Lower lobe of right lung (tissue), 2 donors: ENCODE data around the gene TMEM158. TPM values are rescaled to one million over a fixed set of nuclear protein-coding genes. Genes with fewer than 3 reads are reported as not detected.

Experiments used
- ATAC-seq, 2 donors: fragments of 200-7000 bp; cut with Tn5 transposase; one replicate each; pipeline ENCODE4 v1.9.1; 2020 to 2022; ENCODE audit warnings: mild to moderate bottlenecking in 2 of 2, moderate library complexity in 2 of 2
- DNase-seq: peaks from one replicate; pipeline ENCODE4 v3.0.0-alpha.2; 2020
- H3K27ac ChIP-seq: fragments of 200-600 bp; one replicate; pipeline ENCODE4 v1.8.0; 2022
- H3K27me3 ChIP-seq: fragments of 200-600 bp; one replicate; pipeline ENCODE4 v1.8.0; 2022; ENCODE audit warnings: low read depth
- H3K36me3 ChIP-seq: fragments of 200-600 bp; one replicate; pipeline ENCODE4 v1.8.0; 2022; ENCODE audit warnings: mild to moderate bottlenecking
- H3K4me1 ChIP-seq: fragments of 200-600 bp; one replicate; pipeline ENCODE4 v1.8.0; 2022
- H3K4me3 ChIP-seq: fragments of 200-600 bp; one replicate; pipeline ENCODE4 v1.8.0; 2022; ENCODE audit warnings: mild to moderate bottlenecking
- H3K9me3 ChIP-seq: fragments of 200-600 bp; one replicate; pipeline ENCODE4 v1.8.0; 2022
- CTCF ChIP-seq: fragments of 200-600 bp; IDR thresholded peaks from one replicate; pipeline ENCODE4 v1.8.0; 2022; ENCODE audit warnings: antibody characterized with exemption, mild to moderate bottlenecking
- intact Hi-C: fragments of 100-400 bp; cut with DNase I; formaldehyde crosslinking; loops from one replicate; pipeline ENCODE4 v1.11.0; 2022
- total RNA-seq: library from RNA; stranded (reverse); fragmentation: NEBNext Ultra II Directional; extraction: Animal tissue kit (Norgen Biotek cat#: 25700); gene quantifications from one replicate; pipeline ENCODE4 v1.2.1, GENCODE V29; 2021
- donor health status: DM: no; HTN: yes; CAD: no; lungs with severe emphysema.

TMEM158 gene
- total RNA-seq, 1 donor from 2014 or later: 0.80 TPM

GRCh38 chr3:45178183-45179023, 47.7 kb downstream of the TMEM158 start:
- no peak overlapping the region for H3K4me3 ChIP-seq
- H3K9me3 ChIP-seq: no peaks in the 10 kb centered on the region
- DNase-seq (no peak), ATAC-seq (no peak)
- intact Hi-C loops: no loop called here
- no peak for TF ChIP-seq CTCF
- H3K36me3 ChIP-seq: no peaks in the 10 kb centered on the region
- H3K27me3 ChIP-seq: no peaks in the 10 kb centered on the region
- no peak overlapping the region for H3K27ac ChIP-seq
- H3K4me1 ChIP-seq: peaks cover 5% of the 10 kb centered on the region

GRCh38 chr3:45176912-45177311, 49.2 kb downstream of the TMEM158 start:
- no peaks in the 10 kb centered on the region for H3K36me3 ChIP-seq
- no peaks in the 10 kb centered on the region for H3K9me3 ChIP-seq
- H3K27ac ChIP-seq: no peak overlapping the region
- TF ChIP-seq CTCF: no peak
- no peak for ATAC-seq
- DNase-seq: no peak
- H3K4me1 ChIP-seq: no peaks in the 10 kb centered on the region
- intact Hi-C loops: no loop called here
- no peaks in the 10 kb centered on the region for H3K27me3 ChIP-seq
- H3K4me3 ChIP-seq: no peak overlapping the region

Other genes starting within 250 kb of the TMEM158 start
- 217 TPM for gene CLEC3B, start 200.0 kb downstream of the TMEM158 start, total RNA-seq
- 28.7 TPM for gene CDCP1, start 79.9 kb downstream of the TMEM158 start, total RNA-seq
- gene LARS2, start 162.3 kb upstream of the TMEM158 start, total RNA-seq: 18.8 TPM